WERI-Rb-1 (cell line): ENCODE results near the gene TMBIM4.

Experiments
- DNase-seq: peaks from one replicate; pipeline ENCODE4 v3.0.0-alpha.2; 2020
- H3K27ac ChIP-seq: fragments of 250-450 bp; sonication (Bioruptor Pico); 2 replicates; pipeline ENCODE4 v1.5.1; 2020; ENCODE audit warnings: mild to moderate bottlenecking, moderate library complexity
- H3K27me3 ChIP-seq: fragments of 250-450 bp; sonication (Bioruptor Pico); 2 replicates; pipeline ENCODE4 v1.5.1; 2021; ENCODE audit warnings: mild to moderate bottlenecking, low read depth, moderate library complexity; ENCODE audit not compliant: insufficient read depth, severe bottlenecking
- H3K36me3 ChIP-seq: fragments of 250-450 bp; sonication (Bioruptor Pico); 2 replicates; pipeline ENCODE4 v1.5.1; 2020; ENCODE audit warnings: mild to moderate bottlenecking, moderate library complexity
- H3K4me3 ChIP-seq: 2 replicates; pipeline ENCODE4 v1.5.1; 2011; ENCODE audit warnings: low read depth, mild to moderate bottlenecking, control low read depth, low read length
- H3K9me3 ChIP-seq: fragments of 250-450 bp; sonication (Bioruptor Pico); 2 replicates; pipeline ENCODE4 v1.5.1; 2021; ENCODE audit warnings: mild to moderate bottlenecking, moderate library complexity; ENCODE audit not compliant: severe bottlenecking
- CTCF ChIP-seq: IDR thresholded peaks from 2 replicates; pipeline ENCODE4 v1.5.1; 2011; ENCODE audit warnings: low read depth, mild to moderate bottlenecking, control low read depth, inconsistent platforms, low read length

Gene TMBIM4

GRCh38 chr12:66162701-66163100 lies 7.1 kb downstream of the TMBIM4 start:
- no peak for TF ChIP-seq CTCF
- no peak for DNase-seq
- no peaks in the 10 kb centered on the region for H3K9me3 ChIP-seq
- H3K27ac ChIP-seq = no peak overlapping the region
- H3K4me3 ChIP-seq = no peak overlapping the region
- no peaks in the 10 kb centered on the region for H3K27me3 ChIP-seq
- H3K36me3 ChIP-seq = no peaks in the 10 kb centered on the region

GRCh38 chr12:66160704-66161103 lies 9.1 kb downstream of the TMBIM4 start:
- no peaks in the 10 kb centered on the region for H3K27me3 ChIP-seq
- H3K4me3 ChIP-seq = no peak overlapping the region
- H3K9me3 ChIP-seq = no peaks in the 10 kb centered on the region
- no peak for TF ChIP-seq CTCF
- no peak for DNase-seq
- H3K36me3 ChIP-seq = no peaks in the 10 kb centered on the region
- H3K27ac ChIP-seq = no peak overlapping the region

- TF ChIP-seq CTCF = no peak
- no peak for DNase-seq
- Histone ChIP-seq H3K27me3 (no peaks in the 10 kb centered on the region), H3K27ac (no peak overlapping the region), H3K36me3 (no peaks in the 10 kb centered on the region), H3K9me3 (no peaks in the 10 kb centered on the region), H3K4me3 (no peak overlapping the region)
These were observed 10.7 kb downstream of the TMBIM4 start for GRCh38 chr12:66159123-66159522.

GRCh38 chr12:66156654-66157053 lies 13.1 kb downstream of the TMBIM4 start:
- TF ChIP-seq CTCF = no peak
- Histone ChIP-seq H3K4me3 (no peak overlapping the region), H3K27ac (no peak overlapping the region), H3K9me3 (no peaks in the 10 kb centered on the region), H3K27me3 (no peaks in the 10 kb centered on the region), H3K36me3 (no peaks in the 10 kb centered on the region)
- DNase-seq = no peak

GRCh38 chr12:66154776-66155175 lies 15.0 kb downstream of the TMBIM4 start:
- Histone ChIP-seq H3K36me3 (no peaks in the 10 kb centered on the region), H3K27me3 (no peaks in the 10 kb centered on the region), H3K27ac (no peak overlapping the region), H3K9me3 (no peaks in the 10 kb centered on the region), H3K4me3 (no peak overlapping the region)
- DNase-seq = no peak
- TF ChIP-seq CTCF = no peak

- H3K36me3 ChIP-seq = no peaks in the 10 kb centered on the region
- no peak for DNase-seq
- no peaks in the 10 kb centered on the region for H3K27me3 ChIP-seq
- H3K4me3 ChIP-seq = no peak overlapping the region
- no peaks in the 10 kb centered on the region for H3K9me3 ChIP-seq
- no peak overlapping the region for H3K27ac ChIP-seq
- no peak for TF ChIP-seq CTCF
These were observed 17.1 kb downstream of the TMBIM4 start for GRCh38 chr12:66152732-66153131.
